ENCODE results near the gene DCXR.

Gene DCXR

DNA sequence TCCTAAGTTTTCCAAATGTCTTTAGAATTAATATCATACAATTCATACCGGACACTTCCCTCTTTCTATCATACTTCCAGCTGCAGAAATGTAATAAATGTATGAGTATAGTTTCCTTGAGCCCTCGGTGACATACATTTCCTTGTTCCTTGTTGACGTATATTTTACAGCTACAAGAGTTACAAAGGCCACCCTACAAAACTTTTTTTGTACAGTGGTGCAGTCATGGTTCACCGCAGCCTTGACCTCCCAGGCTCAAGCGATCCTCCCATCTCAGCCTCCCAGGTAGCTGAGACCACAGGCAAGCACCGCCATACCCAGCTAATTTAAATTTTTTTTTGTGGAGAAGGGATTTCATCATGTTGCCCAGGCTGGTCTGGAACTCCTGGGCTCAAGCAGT, 35.3 kb upstream of the DCXR start:
- DNase-seq (ENCODE audit: low spot score), result no peak

- no peak for DNase-seq (ENCODE audit: low spot score)
Observed at GRCh38 chr17:82070611-82071010, 33.1 kb upstream of the DCXR start.

DNA sequence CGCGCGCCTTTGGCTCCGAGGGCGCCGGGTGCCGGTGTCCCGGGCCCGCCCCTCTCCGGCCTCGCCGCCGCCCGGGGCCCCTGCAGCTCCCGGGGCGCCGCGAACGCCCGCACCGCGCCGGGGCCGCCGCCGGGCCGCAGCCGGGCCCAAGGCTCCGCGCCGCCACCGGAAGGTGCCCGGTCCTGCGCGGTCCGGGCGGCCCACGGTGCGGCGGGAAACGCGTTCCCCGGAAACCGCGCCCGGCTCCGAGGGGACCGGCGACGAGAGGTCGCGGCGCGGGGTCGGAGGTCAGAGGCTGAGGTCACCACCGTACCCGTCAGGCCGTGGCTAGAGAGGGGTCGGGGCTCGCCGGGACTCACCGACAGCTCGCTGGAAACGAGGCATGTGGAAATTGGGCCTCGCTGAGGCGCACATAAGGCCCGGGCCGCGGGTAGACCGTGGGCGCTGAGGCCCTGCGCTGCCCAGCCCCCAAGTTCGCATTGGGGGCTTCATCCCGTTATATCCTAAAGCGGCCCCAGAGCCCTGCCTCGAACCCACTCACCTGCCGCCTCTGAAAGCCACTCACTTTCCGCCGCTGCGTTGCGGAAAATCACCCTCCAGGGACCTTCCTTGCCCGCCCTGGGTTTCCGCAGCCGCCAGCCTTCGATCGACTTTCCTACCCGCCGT, 28.3 kb upstream of the DCXR start, which contains the start of gene DUS1L:
Gene DUS1L (minus strand): TSS at position 167 of the 666 bp plus-strand sequence. CDS start 745 bp downstream, outside the sequence.
- DNase-seq (ENCODE audit: low spot score), result peak; percentile 90

DNA sequence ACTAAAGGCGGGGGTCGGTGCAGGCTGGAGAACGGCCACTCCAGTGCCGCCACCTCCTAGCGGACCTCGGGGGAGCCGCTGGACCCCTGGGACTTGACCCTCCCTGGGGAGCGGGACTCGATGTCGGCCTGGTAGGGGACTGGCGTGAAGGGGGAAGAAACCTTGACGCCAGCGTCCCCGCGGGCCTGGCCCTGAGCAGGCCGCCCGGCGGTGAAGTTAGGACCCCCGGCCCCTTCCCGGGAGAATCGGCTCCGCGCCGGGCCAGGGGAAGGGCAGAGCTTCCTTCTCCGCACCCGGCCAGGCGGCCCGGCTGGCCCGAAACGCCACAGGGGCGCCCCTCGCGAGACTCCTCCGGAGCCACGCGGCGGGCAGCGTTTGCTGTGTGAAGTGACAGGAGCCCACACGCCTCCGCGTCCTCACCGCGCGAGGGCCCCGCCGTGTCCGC, 27.7 kb upstream of the DCXR start:
- DNase-seq (ENCODE audit: low spot score), result no peak

DNA sequence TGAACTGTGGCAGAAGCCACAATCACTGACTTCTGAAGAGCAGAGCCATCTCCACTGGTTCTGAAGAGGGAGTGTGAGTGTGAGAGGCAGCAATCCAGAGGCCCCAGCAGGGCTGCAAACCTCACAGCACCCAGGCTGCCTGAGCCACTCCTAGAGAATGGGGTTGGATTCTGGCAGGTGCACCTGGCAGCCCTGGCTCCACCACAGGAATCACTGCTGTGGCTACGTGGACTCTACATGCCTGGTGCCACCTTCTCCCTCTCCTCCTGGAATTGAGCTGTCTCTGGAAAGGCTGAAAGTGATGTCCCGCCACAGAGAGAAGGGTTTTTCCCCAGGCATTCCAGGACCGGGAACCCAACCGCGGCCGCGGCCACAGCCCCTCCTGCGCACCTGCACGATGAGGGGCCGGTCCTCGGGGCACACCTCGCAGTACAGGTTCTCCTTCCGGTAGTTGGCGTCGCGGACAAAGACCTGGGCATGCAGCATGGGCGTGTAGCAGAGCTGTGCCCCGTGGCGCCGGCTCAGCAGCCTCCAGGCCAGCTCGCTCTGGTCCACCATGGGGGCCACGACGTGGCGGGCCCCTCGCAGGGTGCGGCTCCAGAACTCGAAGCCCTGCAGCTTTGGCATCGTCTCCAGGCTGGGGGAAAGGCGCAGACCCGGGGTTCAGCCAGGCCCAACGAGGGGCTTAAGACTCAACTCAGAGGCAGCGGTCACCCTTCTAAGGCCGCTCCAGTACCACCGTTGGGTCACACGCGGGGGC, 27.1 kb upstream of the DCXR start:
- no peak for DNase-seq (ENCODE audit: low spot score)

GRCh38 chr17:82063424-82064415, 26.2 kb upstream of the DCXR start:
- DNase-seq (ENCODE audit: low spot score), result no peak

DNA sequence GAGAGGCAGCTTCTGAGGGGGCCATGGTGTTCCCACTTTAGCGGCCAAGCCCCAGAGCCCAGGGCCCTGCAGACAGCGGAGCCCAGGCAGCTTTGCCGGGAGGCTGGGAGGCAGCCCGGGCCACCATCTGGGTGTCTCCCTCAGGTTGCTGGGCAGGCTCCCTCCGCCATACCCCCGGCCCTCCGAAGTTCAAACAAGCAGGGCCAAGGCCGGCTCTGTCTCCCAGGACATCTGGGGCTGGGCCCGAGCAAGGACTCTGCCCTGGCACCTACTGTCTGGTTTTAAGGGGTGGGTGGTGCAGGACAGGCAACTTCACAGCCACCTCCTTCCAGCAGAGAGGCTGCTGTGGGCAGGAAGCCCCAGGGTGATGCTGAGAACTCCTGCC, 25.5 kb upstream of the DCXR start:
- no peak for DNase-seq (ENCODE audit: low spot score)

- DNase-seq (ENCODE audit: low spot score), result no peak
Observed at GRCh38 chr17:82062076-82062983, 24.8 kb upstream of the DCXR start.

DNA sequence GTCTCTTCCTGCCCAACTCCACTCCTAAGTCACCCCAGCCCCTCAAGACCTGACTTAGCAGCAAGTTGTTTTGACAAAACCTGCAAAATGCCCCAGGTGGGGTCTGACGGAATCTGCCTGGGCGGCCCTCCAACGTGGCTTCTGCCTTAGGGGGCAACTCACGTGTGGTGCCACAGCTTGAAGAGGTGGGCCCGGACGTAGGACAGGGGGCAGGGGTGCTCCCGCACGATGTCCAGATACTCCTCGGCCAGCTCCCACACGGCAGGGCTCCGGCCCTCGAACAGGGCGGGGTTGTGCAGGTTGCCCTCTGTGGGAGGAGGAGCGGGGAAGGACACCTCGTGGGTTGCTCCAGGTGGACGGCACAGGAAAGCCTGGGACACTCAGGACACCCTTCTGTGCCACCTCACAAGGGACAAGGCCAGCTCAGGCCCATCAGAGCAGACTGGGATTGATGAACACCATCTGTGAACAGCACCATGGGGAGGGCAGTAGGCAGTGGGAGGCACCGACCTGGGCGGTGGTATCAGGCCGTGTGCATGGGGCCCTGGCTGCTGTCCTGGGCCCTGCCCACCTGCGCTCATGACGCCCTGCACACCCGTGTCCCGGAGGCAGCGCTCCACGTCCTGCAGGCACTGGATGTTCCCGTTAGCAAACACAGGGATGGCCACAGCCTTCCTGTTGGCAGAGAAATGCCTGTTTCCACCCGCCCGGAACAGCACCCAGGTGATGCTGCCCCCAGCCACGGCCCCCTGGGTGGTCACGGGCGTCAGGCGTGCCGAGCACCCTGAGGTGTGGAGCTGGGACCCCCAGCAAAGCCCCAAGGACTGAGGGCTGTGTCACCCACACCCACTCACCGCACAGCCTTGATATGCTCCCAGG, 23.8 kb upstream of the DCXR start:
- DNase-seq (ENCODE audit: low spot score), result no peak

- DNase-seq (ENCODE audit: low spot score), result no peak
Observed at GRCh38 chr17:82060614-82061013, 23.1 kb upstream of the DCXR start.

DNA sequence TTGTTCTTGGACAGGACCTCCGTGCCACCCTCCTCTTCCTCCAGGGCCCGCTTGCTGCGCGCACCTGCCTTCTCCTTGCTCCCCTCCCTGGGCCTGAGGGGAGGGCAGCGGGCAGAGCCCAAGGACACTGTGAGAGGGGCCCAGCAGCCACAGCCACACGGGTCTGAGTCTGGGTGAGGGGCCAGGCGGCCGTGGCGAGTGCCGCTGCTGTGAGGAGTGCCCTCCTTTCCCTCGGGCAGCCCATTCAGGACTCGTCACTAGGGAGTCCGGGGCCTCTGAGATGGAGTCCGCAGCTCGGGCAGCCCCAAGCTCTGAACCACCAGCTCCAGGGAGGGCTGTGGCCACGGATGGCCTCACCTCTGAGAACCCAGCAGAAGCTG, 22.5 kb upstream of the DCXR start:
- no peak for DNase-seq (ENCODE audit: low spot score)

- DNase-seq (ENCODE audit: low spot score), result no peak
Observed at GRCh38 chr17:82059272-82060000, 21.9 kb upstream of the DCXR start.

GRCh38 chr17:82058855-82059249, 21.4 kb upstream of the DCXR start:
- DNase-seq (ENCODE audit: low spot score), result no peak

DNA sequence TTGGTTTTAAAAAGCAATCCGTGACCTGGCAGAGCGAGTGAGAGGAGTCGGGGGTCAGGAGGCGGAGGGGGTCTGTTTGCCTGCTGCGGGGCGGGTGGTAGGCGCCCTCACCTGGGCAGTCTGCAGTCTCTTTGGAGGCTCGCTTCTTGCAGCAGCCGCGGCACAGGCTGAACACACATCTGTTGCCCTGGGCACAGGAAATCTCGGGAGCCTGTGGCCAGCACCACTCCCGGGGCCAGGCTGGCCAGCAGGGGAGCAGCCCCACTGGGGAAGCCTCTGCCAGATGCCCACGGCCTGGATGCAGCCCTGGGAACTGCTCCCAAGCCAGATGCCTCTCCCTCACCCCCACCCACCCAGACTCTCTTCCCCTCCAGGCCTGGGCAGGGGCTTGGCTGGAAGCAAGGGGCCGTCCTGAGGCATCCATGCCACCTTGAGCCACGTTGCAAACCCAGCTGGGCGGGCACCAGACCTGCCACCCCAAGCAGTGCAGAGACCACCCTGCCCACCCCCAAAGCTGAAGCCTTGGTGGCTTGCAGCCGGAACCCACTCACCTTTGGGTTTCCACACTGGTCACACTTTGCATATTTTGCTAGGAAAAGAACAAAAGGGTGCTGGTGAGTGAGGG, 20.8 kb upstream of the DCXR start:
- no peak for DNase-seq (ENCODE audit: low spot score)

DNA sequence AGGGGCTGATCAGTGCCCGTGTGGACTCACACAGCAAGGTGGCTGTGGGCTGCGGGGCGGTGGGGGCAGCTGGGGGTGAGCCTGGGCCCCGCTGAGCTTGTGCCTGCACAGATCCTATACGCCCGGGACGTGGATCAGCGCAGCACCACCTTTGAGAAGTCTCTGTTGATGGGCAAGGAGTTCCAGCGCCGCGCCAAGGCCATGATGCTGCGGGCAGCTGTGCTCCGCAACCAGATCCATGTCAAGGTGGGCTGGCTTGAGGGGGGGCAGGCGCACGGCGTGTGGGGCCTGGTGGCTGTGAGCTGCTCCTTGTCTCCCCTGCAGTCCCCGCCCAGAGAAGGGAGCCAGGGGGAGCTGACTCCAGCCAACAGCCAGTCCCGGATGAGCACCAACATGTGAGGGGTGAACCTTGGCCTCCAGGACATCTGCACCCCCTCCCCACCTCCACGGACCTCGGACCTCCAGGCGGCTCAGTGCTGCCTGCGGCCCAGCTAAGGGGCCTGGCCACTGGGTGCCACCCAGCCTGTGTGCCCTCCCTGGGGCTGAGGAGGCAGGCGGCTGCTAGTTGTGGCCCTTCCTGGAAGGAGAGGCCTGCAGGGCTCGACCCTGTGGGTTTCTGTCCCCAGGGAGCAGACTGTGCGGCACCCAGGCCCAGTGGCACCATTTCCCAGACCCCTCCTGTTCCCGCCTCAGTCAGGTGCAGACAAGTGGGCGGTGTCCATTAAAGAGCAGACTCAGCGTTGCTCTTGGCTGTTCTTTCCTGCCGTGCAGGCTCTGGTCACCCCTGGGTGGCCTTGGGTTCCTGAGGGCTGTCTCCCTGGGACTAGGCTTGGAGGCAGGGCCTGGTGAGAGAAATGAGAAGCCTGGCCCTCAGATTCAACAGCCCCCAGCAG, 19.5 kb upstream of the DCXR start:
- no peak for DNase-seq (ENCODE audit: low spot score)

- no peak for DNase-seq (ENCODE audit: low spot score)
Observed at GRCh38 chr17:82055965-82056728, 18.6 kb upstream of the DCXR start.
